GM12878 (cell line): ENCODE data around the gene IL31. TPM values are rescaled to one million over a fixed set of nuclear protein-coding genes. Genes with fewer than 3 reads are reported as not detected.

Experiments
- ATAC-seq: fragments of 200-7000 bp; cut with Tn5 transposase; 3 replicates; pipeline ENCODE4 v1.9.1; 2020; ENCODE audit warnings: mild to moderate bottlenecking, moderate library complexity
- BruUV-seq: library from RNA; stranded (reverse); fragments of 400-500 nt; replicated peaks from 2 replicates; lab custom pipeline; 2021; lab: Mats Ljungman, UMichigan
- CTCF ChIA-PET: fragments of 300-600 bp; sonication (Branson Sonifier 250); formaldehyde crosslinking; extraction: SDS; loops from one replicate; lab custom pipeline; 2021; ENCODE audit warnings: inconsistent platforms; lab: Yijun Ruan, JAX
- POLR2A ChIA-PET: fragments of 350-600 bp; formaldehyde crosslinking; extraction: SDS; loops from one replicate; lab custom pipeline; 2021; ENCODE audit warnings: inconsistent platforms; lab: Charles Lee
- RAD21 ChIA-PET: fragments of 300-600 bp; sonication (Branson Sonifier 250); formaldehyde crosslinking; loops from one replicate; lab custom pipeline; 2023; ENCODE audit warnings: antibody characterized with exemption; ENCODE audit not compliant: unreplicated experiment; lab: Charles Lee
- SMC1A ChIA-PET: fragments of 300-600 bp; sonication (Branson Sonifier 250); formaldehyde crosslinking; loops from one replicate; lab custom pipeline; 2023; ENCODE audit not compliant: unreplicated experiment, uncharacterized antibody; lab: Charles Lee
- DNase-seq: peaks from one replicate; pipeline ENCODE4 v3.0.0-alpha.2; 2011; ENCODE audit warnings: low read depth, low spot score
- FAIRE-seq: peaks from 3 replicates; lab custom pipeline; 2011; peaks lifted over from hg19 to GRCh38; lab: Jason Lieb, UNC
- H2AFZ ChIP-seq: 2 replicates; pipeline ENCODE4 v1.6.0; 2011; ENCODE audit warnings: low read depth, low read length, control low read depth; ENCODE audit not compliant: control insufficient read depth
- H3K27ac ChIP-seq: 2 replicates; pipeline ENCODE4 v1.5.1; 2011; ENCODE audit warnings: control low read depth; ENCODE audit not compliant: control insufficient read depth, insufficient read depth
- H3K27me3 ChIP-seq, 2 experiments: replicated peaks in 1 of 2; 2 replicates each; pipeline versions ENCODE4 v1.6.0 to v1.6.1; 2011; ENCODE audit warnings: low read length in 1 of 2; ENCODE audit not compliant: control insufficient read depth in 2 of 2, insufficient read depth in 2 of 2
- H3K36me3 ChIP-seq, 2 experiments: 2 replicates each; pipeline ENCODE4 v1.5.1; 2011; ENCODE audit warnings: low read length in 1 of 2; ENCODE audit not compliant: control insufficient read depth in 2 of 2, insufficient read depth in 2 of 2
- H3K4me1 ChIP-seq: 2 replicates; pipeline ENCODE4 v1.6.1; 2011; ENCODE audit warnings: mild to moderate bottlenecking, low read length, moderate library complexity, mixed read lengths; ENCODE audit not compliant: control insufficient read depth, insufficient read depth
- H3K4me2 ChIP-seq: 2 replicates; pipeline ENCODE4 v1.6.0; 2011; ENCODE audit warnings: control low read depth; ENCODE audit not compliant: control insufficient read depth, insufficient read depth
- H3K4me3 ChIP-seq: fragments of 200-600 bp; sonication (generic); 2 replicates; pipeline ENCODE4 v1.5.1; 2016
- H3K79me2 ChIP-seq: 2 replicates; pipeline ENCODE4 v1.6.0; 2011; ENCODE audit warnings: low read length; ENCODE audit not compliant: control insufficient read depth, insufficient read depth
- H3K9ac ChIP-seq: 2 replicates; pipeline ENCODE4 v1.8.0; 2011; ENCODE audit warnings: low read length, control low read depth, mixed read lengths; ENCODE audit not compliant: control insufficient read depth, insufficient read depth
- H3K9me3 ChIP-seq: replicated peaks from 3 replicates; pipeline ENCODE4 v1.5.1; 2011; ENCODE audit warnings: mild to moderate bottlenecking, low read length; ENCODE audit not compliant: control insufficient read depth, insufficient read depth
- H4K20me1 ChIP-seq: 2 replicates; pipeline ENCODE4 v1.6.0; 2011; ENCODE audit not compliant: control insufficient read depth, insufficient read depth
- ASH2L ChIP-seq: fragments of 300-600, 200-600 bp; sonication (generic); IDR thresholded peaks from 2 replicates; pipeline ENCODE4 v1.6.1; 2017; ENCODE audit warnings: low read depth, mild to moderate bottlenecking, borderline replicate concordance
- CEBPB ChIP-seq, 2 experiments: fragments of 150-350 bp in 1 of 2; IDR thresholded peaks; 2 replicates each; pipeline ENCODE4 v1.6.1; 2012 to 2014; ENCODE audit warnings: low read depth in 2 of 2, low read length in 2 of 2, borderline replicate concordance in 1 of 2, inconsistent platforms in 1 of 2
- CHD1 ChIP-seq: IDR thresholded peaks from 2 replicates; pipeline ENCODE4 v1.6.1; 2012; ENCODE audit warnings: low read depth, low read length, improper control_type of control experiment
- CTCF ChIP-seq, 3 experiments: IDR thresholded peaks in 2 of 3; conservative IDR thresholded peaks in 1 of 3; 2 replicates each; pipeline ENCODE4 v1.5.1; 2011; ENCODE audit warnings: low read depth in 3 of 3, low read length in 3 of 3, mild to moderate bottlenecking in 3 of 3, control low read depth in 2 of 3, moderate library complexity in 2 of 3, inconsistent platforms in 1 of 3, mixed read lengths in 1 of 3; ENCODE audit not compliant: control insufficient read depth in 2 of 3, insufficient read depth in 1 of 3; ENCODE audit errors: extremely low read depth in 1 of 3
- ETV6 ChIP-seq, 2 experiments: fragments of 450-650 bp in 1 of 2; IDR thresholded peaks in 1 of 2; conservative IDR thresholded peaks in 1 of 2; 2 replicates each; pipeline ENCODE4 v1.6.1; 2014; ENCODE audit warnings: antibody characterized with exemption in 1 of 2, borderline replicate concordance in 1 of 2, low read depth in 1 of 2, mild to moderate bottlenecking in 1 of 2, moderate library complexity in 1 of 2
- MAX ChIP-seq: IDR thresholded peaks from 2 replicates; pipeline ENCODE4 v1.6.1; 2012; ENCODE audit warnings: low read depth, low read length, improper control_type of control experiment
- POLR2A ChIP-seq: IDR thresholded peaks from 2 replicates; pipeline ENCODE4 v1.6.1; 2011; ENCODE audit warnings: low read depth, mild to moderate bottlenecking, low read length
- RBBP5 ChIP-seq: fragments of 200-600 bp; sonication (generic); conservative IDR thresholded peaks from 2 replicates; pipeline ENCODE4 v1.6.1; 2016
- RELA ChIP-seq: fragments of 450-650 bp; IDR thresholded peaks from 2 replicates; pipeline ENCODE4 v1.8.0; 2014; ENCODE audit warnings: borderline replicate concordance; ENCODE audit not compliant: partially characterized antibody
- SREBF2 ChIP-seq: IDR thresholded peaks from 2 replicates; pipeline ENCODE4 v1.6.1; 2012; ENCODE audit warnings: mild to moderate bottlenecking, low read length
- WGBS: methylation state at CpG from one replicate; pipeline ENCODE4 v1.1.6; 2016; ENCODE audit warnings: low lambda C conversion rate; ENCODE audit not compliant: insufficient replicate concordance, insufficient coverage; ENCODE audit errors: missing lambda C conversion rate; 5-methylcytosine and 5-hydroxymethylcytosine counted together
- in situ Hi-C: fragments of 300-500 bp; cut with MboI; formaldehyde crosslinking; loops from 9 replicates; pipeline ENCODE4 v1.14.3; 2018; ENCODE audit warnings: mixed read lengths
- intact Hi-C: fragments of 100-400 bp; cut with micrococcal nuclease; formaldehyde crosslinking; loops from one replicate; pipeline ENCODE4 v1.14.2; 2022; ENCODE audit not compliant: unreplicated experiment
- polyA plus RNA-seq, 11 experiments: library from polyadenylated mRNA; depleted of rRNA in 4 of 11; unstranded in 6 of 11; stranded (reverse) in 5 of 11; fragments of >200 nt; fragmentation: Nextera tagmentation in 4 of 11; fragmentation: Illumina TruSeq in 1 of 11; extraction: Ambion mirVana in 4 of 11; extraction: Trizol in 1 of 11; gene quantifications; 1 replicate in 1 of 11; 2 replicates in 10 of 11; pipeline versions ENCODE4 v1.2.1 to v1.2.3, GENCODE V29; 2011 to 2016; ENCODE audit warnings: inconsistent platforms in 2 of 11, missing spikeins in 2 of 11, low read depth in 1 of 11
- total RNA-seq, 4 experiments: library from RNA; depleted of rRNA in 3 of 4; stranded (reverse); fragments of >200 nt in 3 of 4; fragmentation: Illumina TruSeq in 1 of 4; extraction: Trizol in 1 of 4; gene quantifications; 2 replicates each; pipeline versions ENCODE4 v1.2.1 to v1.2.3, GENCODE V29; 2013 to 2021

IL31 gene
- total and polyA plus RNA-seq, 10 of the 15 experiments (the other 5 are each of a cell fraction or from before 2014, with no cell fraction given): not detected

- H3K27me3 ChIP-seq: no peaks in the 10 kb centered on the region; a peak in 1 of 4 replicates
- H3K9me3 ChIP-seq: no peaks in the 10 kb centered on the region
- POLR2A ChIA-PET: no interaction called here
- H4K20me1 ChIP-seq: no peaks in the 10 kb centered on the region
- CTCF ChIA-PET: no interaction called here
- SMC1A ChIA-PET: no interaction called here
- H2AFZ ChIP-seq: no peak overlapping the region
- H3K4me3 ChIP-seq: no peak overlapping the region
- 33% methylated on average over 8 of the region's 8 CpGs for WGBS
- intact Hi-C loops: no loop called here
- ATAC-seq (no peak), DNase-seq (no peak)
- H3K9ac ChIP-seq: no peak overlapping the region
- H3K4me1 ChIP-seq: no peaks in the 10 kb centered on the region
- RAD21 ChIA-PET: no interaction called here
- no peak overlapping the region for H3K27ac ChIP-seq
- BruUV-seq: no TSS peak
- H3K36me3 ChIP-seq: no peaks in the 10 kb centered on the region
- H3K79me2 ChIP-seq: no peaks in the 10 kb centered on the region
- no peak overlapping the region for H3K4me2 ChIP-seq
- no peak for TF ChIP-seq SREBF2
- no peak for TF ChIP-seq CEBPB (IDR thresholded peaks at IDR 0.05; ENCODE audit: borderline replicate concordance in 1 of 2, low read depth in 2 of 2, low read length in 2 of 2)
- TF ChIP-seq MAX: no peak
- TF ChIP-seq POLR2A: no peak
- no peak for TF ChIP-seq ETV6 (conservative IDR thresholded peaks at IDR 0.05 in 1 of 2, IDR thresholded peaks at IDR 0.05 in 1 of 2; ENCODE audit: borderline replicate concordance in 1 of 2, low read depth in 1 of 2)
- TF ChIP-seq RELA: no peak
- TF ChIP-seq CHD1: no peak
- TF ChIP-seq, all 136 proteins: peak for 0
- in situ Hi-C loops: no loop called here
- FAIRE-seq: no peak
These were observed 23.8 kb downstream of the IL31 start for GRCh38 chr12:122150127-122150681.

- Histone ChIP-seq H4K20me1 (no peaks in the 10 kb centered on the region), H3K27me3 (no peaks in the 10 kb centered on the region; a peak in 1 of 4 replicates), H3K27ac (no peak overlapping the region), H3K79me2 (no peaks in the 10 kb centered on the region), H3K4me1 (no peaks in the 10 kb centered on the region), H3K4me2 (no peak overlapping the region), H3K36me3 (no peaks in the 10 kb centered on the region), H3K9me3 (no peaks in the 10 kb centered on the region), H3K4me3 (no peak overlapping the region), H2AFZ (no peak overlapping the region), H3K9ac (no peak overlapping the region)
- TF ChIP-seq CTCF (IDR thresholded peaks at IDR 0.05 in 2 of 3, conservative IDR thresholded peaks at IDR 0.05 in 1 of 3; ENCODE audit: control insufficient read depth in 2 of 3, extremely low read depth in 1 of 3, insufficient read depth in 1 of 3, low read depth in 3 of 3, low read length in 3 of 3) (no peak), RBBP5 (no peak), ASH2L (no peak)
- no peak for ATAC-seq
- intact Hi-C loops: no loop called here
- ChIA-PET POLR2A (no interaction called here), RAD21 (interaction anchor here (0.6 kb wide), 1 partner anchor 8 kb away, joined by 3 read pairs; no protein-coding TSS in a partner anchor), CTCF (no interaction called here), SMC1A (no interaction called here)
- no peak for DNase-seq
- no TSS peak for BruUV-seq
- WGBS: 64% methylated on average over 6 of the region's 6 CpGs
- in situ Hi-C loops: no loop called here
- FAIRE-seq: no peak
These were observed 25.4 kb downstream of the IL31 start for GRCh38 chr12:122148657-122149056.
